Activated CD8-positive, alpha-beta T cell treated with anti-CD3 and anti-CD28 coated beads for 36 hours (primary cell): ENCODE data around the gene FOXC1. TPM values are rescaled to one million over a fixed set of nuclear protein-coding genes. Genes with fewer than 3 reads are reported as not detected.
A peak's percentile ranks its signal among the peaks of the same experiment; 100 is the strongest.

ENCODE experiments used
- ATAC-seq: fragments of 200-7000 bp; cut with Tn5 transposase; one replicate; pipeline ENCODE4 v1.10.0; 2021; ENCODE audit warnings: mild to moderate bottlenecking, moderate library complexity
- CTCF ChIA-PET: fragments of 350-600 bp; sonication (Branson Sonifier 250); formaldehyde crosslinking; loops from one replicate; lab custom pipeline; 2021; ENCODE audit warnings: antibody characterized with exemption; lab: Charles Lee
- POLR2A ChIA-PET: fragments of 350-600 bp; sonication (Branson Sonifier 250); formaldehyde crosslinking; loops from one replicate; lab custom pipeline; 2021; ENCODE audit warnings: antibody characterized with exemption; lab: Charles Lee
- DNase-seq: peaks from one replicate; pipeline ENCODE4 v3.0.0-alpha.2; 2020
- H3K27ac Mint-ChIP-seq: one replicate; pipeline ENCODE4 v1.8.0; 2021; ENCODE audit warnings: mild to moderate bottlenecking, mixed read lengths
- H3K27me3 Mint-ChIP-seq: one replicate; pipeline ENCODE4 v1.8.0; 2021; ENCODE audit warnings: mixed read lengths
- H3K36me3 Mint-ChIP-seq: one replicate; pipeline ENCODE4 v1.8.0; 2021; ENCODE audit warnings: low read depth, mixed read lengths
- H3K4me1 Mint-ChIP-seq: one replicate; pipeline ENCODE4 v1.8.0; 2021; ENCODE audit warnings: low read depth, mixed read lengths
- H3K4me3 Mint-ChIP-seq: one replicate; pipeline ENCODE4 v1.8.0; 2021; ENCODE audit warnings: mild to moderate bottlenecking, moderate library complexity, mixed read lengths
- H3K9me3 Mint-ChIP-seq: one replicate; pipeline ENCODE4 v1.8.0; 2021; ENCODE audit warnings: mixed read lengths
- CTCF ChIP-seq: fragments of 200-600 bp; IDR thresholded peaks from one replicate; pipeline ENCODE4 v1.8.0; 2022; ENCODE audit warnings: antibody characterized with exemption, mild to moderate bottlenecking
- intact Hi-C: fragments of 100-400 bp; cut with micrococcal nuclease; formaldehyde crosslinking; loops from one replicate; pipeline ENCODE4 v1.10.0; 2022
- total RNA-seq, 2 experiments: library from RNA; stranded (reverse); gene quantifications; one replicate each; pipeline ENCODE4 v1.2.3, GENCODE V29; 2021

Gene FOXC1
- total RNA-seq, 2 experiments from 2014 or later, result 0.16 TPM; not detected in 1

GRCh38 chr6:1622851-1623768 lies 13.4 kb downstream of the FOXC1 start:
- ChIA-PET CTCF (no interaction called here), POLR2A (interaction anchor here (0.8 kb wide), 1 partner anchor 12 kb away, joined by 3 read pairs; no protein-coding TSS in a partner anchor)
- Mint-ChIP-seq H3K27me3 (peaks cover 61% of the 10 kb centered on the region), H3K4me1 (peaks cover 9% of the 10 kb centered on the region), H3K27ac (no peak overlapping the region), H3K36me3 (peaks cover 17% of the 10 kb centered on the region), H3K9me3 (no peaks in the 10 kb centered on the region), H3K4me3 (no peak overlapping the region)
- TF ChIP-seq CTCF, result no peak
- intact Hi-C loops, result no loop called here
- DNase-seq (no peak), ATAC-seq (no peak)

- Mint-ChIP-seq H3K27ac (no peak overlapping the region), H3K4me3 (no peak overlapping the region), H3K36me3 (peaks cover 17% of the 10 kb centered on the region), H3K27me3 (peaks cover 60% of the 10 kb centered on the region), H3K4me1 (peaks cover 9% of the 10 kb centered on the region), H3K9me3 (no peaks in the 10 kb centered on the region)
- POLR2A ChIA-PET, result interaction anchor here (0.8 kb wide), 1 partner anchor 12 kb away, joined by 3 read pairs; no protein-coding TSS in a partner anchor
- CTCF ChIA-PET, result interaction anchor here (3.6 kb wide), 1 partner anchor 28 kb away, joined by 19 read pairs; no protein-coding TSS in a partner anchor
- DNase-seq (no peak), ATAC-seq (no peak)
- intact Hi-C loops, result no loop called here
- TF ChIP-seq CTCF, result no peak
Measured at GRCh38 chr6:1623769-1624057, 14.0 kb downstream of the FOXC1 start.

- H3K4me1 Mint-ChIP-seq, result peaks cover 9% of the 10 kb centered on the region
- TF ChIP-seq CTCF, result no peak
- CTCF ChIA-PET, result interaction anchor here (1.1 to 3.6 kb wide), 2 partner anchors 9 to 28 kb away, joined by 3 to 19 read pairs; no protein-coding TSS in a partner anchor
- no peak overlapping the region for H3K27ac Mint-ChIP-seq
- peak; percentile 59 for DNase-seq
- ATAC-seq, result peak; percentile 69
- H3K27me3 Mint-ChIP-seq, result peaks cover 61% of the 10 kb centered on the region
- H3K36me3 Mint-ChIP-seq, result peaks cover 17% of the 10 kb centered on the region
- intact Hi-C loops, result no loop called here
- H3K4me3 Mint-ChIP-seq, result peak overlapping the region; percentile 41
- POLR2A ChIA-PET, result interaction anchor here (0.6 to 0.8 kb wide), 2 partner anchors 13 to 252 kb away, joined by 3 read pairs; no protein-coding TSS in a partner anchor
- no peaks in the 10 kb centered on the region for H3K9me3 Mint-ChIP-seq
Measured at GRCh38 chr6:1624058-1624850, 14.5 kb downstream of the FOXC1 start.

GRCh38 chr6:1624851-1625781 lies 15.4 kb downstream of the FOXC1 start:
- Mint-ChIP-seq H3K36me3 (peaks cover 17% of the 10 kb centered on the region), H3K9me3 (no peaks in the 10 kb centered on the region), H3K27ac (no peak overlapping the region), H3K4me3 (peak overlapping the region; percentile 53), H3K4me1 (peaks cover 9% of the 10 kb centered on the region), H3K27me3 (peaks cover 65% of the 10 kb centered on the region)
- ATAC-seq (peak; percentile 31), DNase-seq (no peak)
- intact Hi-C loops, result no loop called here
- ChIA-PET CTCF (interaction anchor here (0.9 to 3.6 kb wide), 5 partner anchors 8 to 479 kb away, joined by 3 to 19 read pairs (median 4); no protein-coding TSS in a partner anchor), POLR2A (interaction anchor here (0.6 kb wide), 1 partner anchor 251 kb away, joined by 3 read pairs; no protein-coding TSS in a partner anchor)
- TF ChIP-seq CTCF, result no peak
